Measurements from ENCODE around the gene ERMARD. TPM values are rescaled to one million over a fixed set of nuclear protein-coding genes. Genes with fewer than 3 reads are reported as not detected.

ERMARD gene
- total RNA-seq, 4 donors from 2014 or later, result 9.0 to 18.9 (median 11.2) TPM

GRCh38 chr6:169707772-169708171 lies 43.6 kb upstream of the ERMARD start:
- Histone ChIP-seq H3K4me3 (no peak overlapping the region), H3K27me3 (no peaks in the 10 kb centered on the region), H3K4me1 (peaks cover 25 to 34% of the 10 kb centered on the region in 2 donors), H3K9me3 (no peaks in the 10 kb centered on the region), H3K36me3 (peaks cover 0 to 45% of the 10 kb centered on the region in 2 donors), H3K27ac (no peak overlapping the region)
- in situ Hi-C loops (cut with MboI; ENCODE audit: low sequenced_read_pairs in 4 of 4) (no loop called here), intact Hi-C loops (cut with DNase I; ENCODE audit: low total_unique reads) (no loop called here)
- no peak for DNase-seq
- ATAC-seq, result no peak
- TF ChIP-seq, protein P1, sequence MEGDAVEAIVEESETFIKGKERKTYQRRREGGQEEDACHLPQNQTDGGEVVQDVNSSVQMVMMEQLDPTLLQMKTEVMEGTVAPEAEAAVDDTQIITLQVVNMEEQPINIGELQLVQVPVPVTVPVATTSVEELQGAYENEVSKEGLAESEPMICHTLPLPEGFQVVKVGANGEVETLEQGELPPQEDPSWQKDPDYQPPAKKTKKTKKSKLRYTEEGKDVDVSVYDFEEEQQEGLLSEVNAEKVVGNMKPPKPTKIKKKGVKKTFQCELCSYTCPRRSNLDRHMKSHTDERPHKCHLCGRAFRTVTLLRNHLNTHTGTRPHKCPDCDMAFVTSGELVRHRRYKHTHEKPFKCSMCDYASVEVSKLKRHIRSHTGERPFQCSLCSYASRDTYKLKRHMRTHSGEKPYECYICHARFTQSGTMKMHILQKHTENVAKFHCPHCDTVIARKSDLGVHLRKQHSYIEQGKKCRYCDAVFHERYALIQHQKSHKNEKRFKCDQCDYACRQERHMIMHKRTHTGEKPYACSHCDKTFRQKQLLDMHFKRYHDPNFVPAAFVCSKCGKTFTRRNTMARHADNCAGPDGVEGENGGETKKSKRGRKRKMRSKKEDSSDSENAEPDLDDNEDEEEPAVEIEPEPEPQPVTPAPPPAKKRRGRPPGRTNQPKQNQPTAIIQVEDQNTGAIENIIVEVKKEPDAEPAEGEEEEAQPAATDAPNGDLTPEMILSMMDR (IDR thresholded peaks at IDR 0.05 in 4 of 5, conservative IDR thresholded peaks at IDR 0.05 in 1 of 5), result no peak
- no peak for TF ChIP-seq POLR2A (IDR thresholded peaks at IDR 0.05)

DNA sequence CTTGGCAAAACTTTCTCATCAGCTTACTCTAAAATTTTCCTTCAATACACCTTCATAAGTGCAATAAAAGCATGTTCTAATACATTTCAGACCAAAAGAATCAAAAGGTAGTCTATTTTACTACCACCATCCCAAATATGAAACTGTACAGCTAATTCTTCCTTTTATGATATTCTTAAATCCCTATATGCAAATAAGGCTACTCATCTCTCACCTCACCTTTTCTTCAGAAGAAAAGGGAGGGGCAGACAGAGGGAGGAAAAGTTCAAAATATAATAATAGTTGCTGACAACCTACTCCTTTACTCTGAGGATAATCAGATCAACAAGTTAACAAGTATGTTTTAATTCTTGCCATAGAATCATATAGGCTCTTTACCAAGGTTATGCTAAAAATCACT lies 42.1 kb upstream of the ERMARD start:
- ATAC-seq, result no peak
- H3K27ac ChIP-seq, result no peak overlapping the region
- peaks cover 0 to 52% of the 10 kb centered on the region in 2 donors for H3K36me3 ChIP-seq
- intact Hi-C loops (cut with DNase I; ENCODE audit: low total_unique reads), result no loop called here
- in situ Hi-C loops (cut with MboI; ENCODE audit: low sequenced_read_pairs in 4 of 4), result no loop called here
- H3K9me3 ChIP-seq, result no peaks in the 10 kb centered on the region
- H3K27me3 ChIP-seq, result no peaks in the 10 kb centered on the region
- TF ChIP-seq, protein P1 (IDR thresholded peaks at IDR 0.05 in 4 of 5, conservative IDR thresholded peaks at IDR 0.05 in 1 of 5), result no peak
- H3K4me1 ChIP-seq, result peaks cover 11 to 19% of the 10 kb centered on the region in 2 donors
- DNase-seq, result no peak
- no peak overlapping the region for H3K4me3 ChIP-seq

DNA sequence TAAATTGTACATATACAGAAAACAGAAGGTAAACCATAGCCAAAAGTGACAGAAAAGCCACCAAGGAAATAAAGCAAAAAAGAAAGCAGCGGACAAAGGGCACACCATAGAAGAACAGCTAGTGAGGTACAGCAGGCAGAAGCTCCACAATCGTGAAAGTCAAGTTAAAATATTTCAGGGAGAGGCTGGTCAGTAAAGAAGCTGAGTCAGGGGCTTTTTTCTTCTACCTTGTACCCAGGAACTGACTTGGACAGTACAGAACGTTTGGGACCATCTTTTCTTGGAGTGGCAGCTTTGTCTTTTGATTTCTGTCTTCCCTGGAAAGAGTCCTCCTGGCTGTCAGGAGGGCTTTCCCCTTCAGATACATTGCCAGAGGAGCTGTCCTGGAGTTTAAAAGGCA lies 41.4 kb upstream of the ERMARD start:
- H3K4me1 ChIP-seq, result peaks cover 4 to 11% of the 10 kb centered on the region in 2 donors
- peaks cover 0 to 53% of the 10 kb centered on the region in 2 donors for H3K36me3 ChIP-seq
- no peaks in the 10 kb centered on the region for H3K27me3 ChIP-seq
- H3K27ac ChIP-seq, result no peak overlapping the region
- ATAC-seq (no peak), DNase-seq (no peak)
- TF ChIP-seq, protein P1 (IDR thresholded peaks at IDR 0.05 in 4 of 5, conservative IDR thresholded peaks at IDR 0.05 in 1 of 5), result no peak
- TF ChIP-seq POLR2A (IDR thresholded peaks at IDR 0.05), result no peak
- H3K9me3 ChIP-seq, result no peaks in the 10 kb centered on the region
- in situ Hi-C loops (cut with MboI; ENCODE audit: low sequenced_read_pairs in 4 of 4) (no loop called here), intact Hi-C loops (cut with DNase I; ENCODE audit: low total_unique reads) (no loop called here)
- H3K4me3 ChIP-seq, result no peak overlapping the region

- in situ Hi-C loops (cut with MboI; ENCODE audit: low sequenced_read_pairs in 4 of 4) (no loop called here), intact Hi-C loops (cut with DNase I; ENCODE audit: low total_unique reads) (no loop called here)
- H3K4me1 ChIP-seq, result peaks cover 0 to 1% of the 10 kb centered on the region in 2 donors
- H3K36me3 ChIP-seq, result peaks cover 0 to 71% of the 10 kb centered on the region in 2 donors
- no peak overlapping the region for H3K27ac ChIP-seq
- DNase-seq, result no peak
- no peak for TF ChIP-seq POLR2A (IDR thresholded peaks at IDR 0.05)
- TF ChIP-seq, protein P1 (IDR thresholded peaks at IDR 0.05 in 4 of 5, conservative IDR thresholded peaks at IDR 0.05 in 1 of 5), result no peak
- no peaks in the 10 kb centered on the region for H3K27me3 ChIP-seq
- ATAC-seq, result no peak
- no peak overlapping the region for H3K4me3 ChIP-seq
- no peaks in the 10 kb centered on the region for H3K9me3 ChIP-seq
Observed at GRCh38 chr6:169714178-169714577, 37.2 kb upstream of the ERMARD start.

DNA sequence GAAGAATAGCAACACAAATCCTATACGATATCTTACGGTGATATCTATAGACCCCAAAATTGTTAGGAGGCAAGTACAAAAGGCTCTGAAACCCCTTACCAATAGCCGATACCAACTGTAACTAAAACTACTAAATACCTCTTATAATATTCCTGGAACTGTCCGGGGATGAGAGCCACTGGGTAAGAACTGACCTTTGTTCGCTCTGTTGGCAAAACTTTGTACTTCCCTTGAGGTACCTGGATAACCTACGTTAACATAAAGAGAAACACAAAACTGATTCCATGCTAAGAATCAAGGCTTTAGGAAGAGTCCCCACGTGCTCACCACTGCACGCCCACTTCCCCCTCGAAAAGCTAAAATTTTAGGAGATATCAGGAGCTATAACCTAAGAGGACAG lies 36.8 kb upstream of the ERMARD start:
- peaks cover 0 to 67% of the 10 kb centered on the region in 2 donors for H3K36me3 ChIP-seq

More for the DNA sequence above, 36.8 kb upstream of the ERMARD start:
- no peak for TF ChIP-seq POLR2A (IDR thresholded peaks at IDR 0.05)
- TF ChIP-seq, protein P1 (IDR thresholded peaks at IDR 0.05 in 4 of 5, conservative IDR thresholded peaks at IDR 0.05 in 1 of 5), result no peak
- Histone ChIP-seq H3K27me3 (no peaks in the 10 kb centered on the region), H3K4me3 (no peak overlapping the region), H3K27ac (no peak overlapping the region), H3K9me3 (no peaks in the 10 kb centered on the region), H3K4me1 (peaks cover 0 to 5% of the 10 kb centered on the region in 2 donors)
- in situ Hi-C loops (cut with MboI; ENCODE audit: low sequenced_read_pairs in 4 of 4), result no loop called here
- ATAC-seq, result no peak
- intact Hi-C loops (cut with DNase I; ENCODE audit: low total_unique reads), result no loop called here
- no peak for DNase-seq

All from gastrocnemius medialis (tissue), 4 donors.